Neutrophil (primary cell): ENCODE measurements around the gene TANGO2.

Source experiments
- H3K27ac ChIP-seq: fragments of 200-600 bp; sonication (generic); 2 replicates; pipeline ENCODE4 v1.5.1; 2016; ENCODE audit warnings: mild to moderate bottlenecking, moderate library complexity
- H3K27me3 ChIP-seq: fragments of 200-600 bp; sonication (generic); 2 replicates; pipeline ENCODE4 v1.6.0; 2016; ENCODE audit warnings: mild to moderate bottlenecking
- H3K36me3 ChIP-seq: fragments of 200-600 bp; sonication (generic); 2 replicates; pipeline ENCODE4 v1.5.1; 2017
- H3K4me1 ChIP-seq, 2 experiments: fragments of 200-600 bp in 1 of 2; sonication (generic) in 1 of 2; 1 replicate in 1 of 2; 2 replicates in 1 of 2; pipeline versions ENCODE4 v1.5.1 to v1.6.1; 2013 to 2016; ENCODE audit warnings: low read depth in 1 of 2, low read length in 1 of 2, mild to moderate bottlenecking in 1 of 2, moderate library complexity in 1 of 2; ENCODE audit not compliant: control insufficient read depth in 1 of 2, insufficient read depth in 1 of 2
- H3K4me3 ChIP-seq, 2 experiments: fragments of 200-600 bp in 1 of 2; sonication (generic) in 1 of 2; 1 replicate in 1 of 2; 2 replicates in 1 of 2; pipeline ENCODE4 v1.5.1; 2013 to 2016; ENCODE audit warnings: low read depth in 1 of 2, low read length in 1 of 2, mild to moderate bottlenecking in 1 of 2, moderate library complexity in 1 of 2
- H3K9me3 ChIP-seq: fragments of 200-600 bp; sonication (generic); 2 replicates; pipeline ENCODE4 v1.5.1; 2016
- TF ChIP-seq, protein P1 (sequence below): fragments of 200-600 bp; sonication (generic); IDR thresholded peaks from 2 replicates; pipeline ENCODE4 v1.5.1; 2016; ENCODE audit warnings: antibody characterized with exemption

Gene TANGO2

DNA sequence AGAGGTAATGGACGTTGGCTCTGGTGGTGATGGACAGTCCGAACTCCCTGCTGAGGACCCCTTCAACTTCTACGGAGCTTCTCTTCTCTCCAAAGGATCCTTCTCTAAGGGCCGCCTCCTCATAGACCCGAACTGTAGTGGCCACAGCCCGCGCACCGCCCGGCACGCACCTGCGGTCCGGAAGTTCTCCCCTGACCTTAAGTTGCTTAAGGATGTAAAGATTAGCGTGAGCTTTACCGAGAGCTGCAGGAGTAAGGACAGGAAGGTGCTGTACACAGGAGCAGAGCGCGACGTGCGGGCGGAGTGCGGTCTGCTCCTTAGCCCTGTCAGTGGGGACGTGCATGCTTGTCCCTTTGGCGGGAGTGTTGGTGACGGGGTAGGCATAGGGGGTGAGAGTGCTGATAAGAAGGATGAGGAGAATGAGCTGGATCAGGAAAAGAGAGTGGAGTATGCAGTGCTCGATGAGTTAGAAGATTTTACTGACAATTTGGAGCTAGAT lies 65.2 kb downstream of the TANGO2 start:
- Histone ChIP-seq H3K27me3 (no peaks in the 10 kb centered on the region), H3K27ac (no peak overlapping the region), H3K36me3 (peaks cover 52% of the 10 kb centered on the region), H3K4me1 (peaks cover 27 to 31% of the 10 kb centered on the region in 2 experiments), H3K4me3 (no peak overlapping the region), H3K9me3 (no peaks in the 10 kb centered on the region)
- TF ChIP-seq, protein P1, sequence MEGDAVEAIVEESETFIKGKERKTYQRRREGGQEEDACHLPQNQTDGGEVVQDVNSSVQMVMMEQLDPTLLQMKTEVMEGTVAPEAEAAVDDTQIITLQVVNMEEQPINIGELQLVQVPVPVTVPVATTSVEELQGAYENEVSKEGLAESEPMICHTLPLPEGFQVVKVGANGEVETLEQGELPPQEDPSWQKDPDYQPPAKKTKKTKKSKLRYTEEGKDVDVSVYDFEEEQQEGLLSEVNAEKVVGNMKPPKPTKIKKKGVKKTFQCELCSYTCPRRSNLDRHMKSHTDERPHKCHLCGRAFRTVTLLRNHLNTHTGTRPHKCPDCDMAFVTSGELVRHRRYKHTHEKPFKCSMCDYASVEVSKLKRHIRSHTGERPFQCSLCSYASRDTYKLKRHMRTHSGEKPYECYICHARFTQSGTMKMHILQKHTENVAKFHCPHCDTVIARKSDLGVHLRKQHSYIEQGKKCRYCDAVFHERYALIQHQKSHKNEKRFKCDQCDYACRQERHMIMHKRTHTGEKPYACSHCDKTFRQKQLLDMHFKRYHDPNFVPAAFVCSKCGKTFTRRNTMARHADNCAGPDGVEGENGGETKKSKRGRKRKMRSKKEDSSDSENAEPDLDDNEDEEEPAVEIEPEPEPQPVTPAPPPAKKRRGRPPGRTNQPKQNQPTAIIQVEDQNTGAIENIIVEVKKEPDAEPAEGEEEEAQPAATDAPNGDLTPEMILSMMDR, result no peak

DNA sequence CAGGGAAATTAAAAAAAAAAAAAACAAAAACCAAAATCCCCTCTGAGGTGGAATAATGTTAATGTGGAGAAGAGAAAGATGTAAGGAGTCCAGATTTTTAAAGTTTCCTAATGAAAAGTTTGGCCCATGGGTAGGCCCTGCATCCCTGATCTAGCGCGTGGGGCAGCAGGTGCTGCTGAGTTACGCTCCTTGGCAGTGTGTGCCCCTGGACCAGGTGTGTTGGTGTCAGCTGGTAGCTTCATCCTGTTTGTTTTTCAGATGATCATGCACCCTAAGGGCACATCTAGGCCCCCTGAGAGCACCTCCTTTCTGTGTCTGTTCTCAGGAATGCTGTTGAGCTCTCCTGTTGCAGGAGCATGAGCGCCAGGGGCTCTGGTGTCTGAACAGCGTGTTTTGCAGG lies 65.9 kb downstream of the TANGO2 start:
- H3K27me3 ChIP-seq, result no peaks in the 10 kb centered on the region
- H3K4me1 ChIP-seq, result peaks cover 22 to 28% of the 10 kb centered on the region in 2 experiments
- H3K4me3 ChIP-seq, result no peak overlapping the region
- H3K9me3 ChIP-seq, result no peaks in the 10 kb centered on the region
- TF ChIP-seq, protein P1, result no peak
- peaks cover 57% of the 10 kb centered on the region for H3K36me3 ChIP-seq
- H3K27ac ChIP-seq, result no peak overlapping the region

DNA sequence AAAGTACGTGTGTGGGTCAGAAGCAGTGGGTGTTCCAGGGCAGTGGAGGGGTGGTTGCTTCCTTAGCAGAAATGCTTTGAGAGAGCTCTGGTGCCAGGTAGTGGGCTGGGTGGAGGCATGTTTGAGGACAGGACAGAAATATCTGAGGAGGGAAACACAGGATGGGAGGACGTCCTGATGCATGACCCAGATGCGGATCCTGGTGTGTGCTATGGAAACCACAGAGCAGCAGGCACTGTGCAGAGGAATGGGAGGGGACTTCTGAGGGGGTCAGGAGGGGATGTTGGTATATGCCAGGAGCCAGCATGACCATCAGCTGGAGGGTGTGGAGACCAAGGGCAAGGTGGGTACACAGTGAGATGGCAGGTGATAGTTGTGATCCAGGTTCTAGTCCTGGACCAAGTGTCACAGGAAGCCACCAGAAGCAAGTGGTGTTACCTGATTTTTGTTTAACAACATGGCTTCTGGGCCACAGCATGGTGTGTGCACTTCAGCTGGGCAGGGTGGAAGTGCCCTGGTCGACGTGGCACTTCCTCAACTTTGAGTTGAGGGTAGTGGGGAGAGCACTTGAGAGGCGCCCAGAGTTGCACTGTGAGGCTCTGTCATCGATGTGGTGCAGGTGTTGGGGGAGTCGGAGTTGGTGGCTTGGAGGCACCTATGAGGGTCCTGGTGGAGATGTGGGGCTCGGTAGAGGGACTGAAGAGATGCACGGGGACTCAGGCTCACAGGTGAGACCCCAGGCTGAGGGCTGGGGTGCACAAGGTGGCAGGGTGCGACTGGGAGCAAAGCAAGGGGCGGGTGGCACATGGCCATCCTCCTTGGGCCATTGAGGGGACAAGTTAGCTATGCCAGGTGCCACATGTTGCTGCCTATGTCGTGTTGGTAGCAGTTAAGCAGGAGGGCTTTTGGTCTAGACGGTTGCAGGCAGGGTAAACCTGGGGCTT lies 66.7 kb downstream of the TANGO2 start:
- H3K4me3 ChIP-seq, result no peak overlapping the region
- no peaks in the 10 kb centered on the region for H3K27me3 ChIP-seq
- TF ChIP-seq, protein P1, result no peak
- H3K27ac ChIP-seq, result no peak overlapping the region
- H3K36me3 ChIP-seq, result peaks cover 65% of the 10 kb centered on the region
- no peaks in the 10 kb centered on the region for H3K9me3 ChIP-seq
- H3K4me1 ChIP-seq, result peaks cover 21 to 25% of the 10 kb centered on the region in 2 experiments

DNA sequence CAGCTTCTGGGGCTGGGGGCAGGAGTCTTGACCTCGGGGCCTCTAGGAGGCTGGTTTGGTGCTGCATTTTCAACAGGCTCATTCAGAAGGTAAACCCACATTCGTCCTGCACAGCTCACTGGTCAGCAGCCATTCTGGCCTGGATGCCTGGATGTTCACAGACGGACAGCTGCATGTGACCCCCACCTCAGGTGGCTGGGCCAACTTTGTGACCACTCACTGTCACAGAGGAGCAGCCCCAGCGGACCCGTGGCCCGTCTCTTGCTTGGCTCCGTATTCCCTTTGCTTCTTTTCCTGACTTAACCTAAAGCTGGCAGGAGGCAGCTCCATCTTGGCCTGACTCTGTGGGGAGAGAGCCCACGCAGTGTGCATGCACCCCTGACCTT lies 67.3 kb downstream of the TANGO2 start:
- H3K36me3 ChIP-seq, result peaks cover 72% of the 10 kb centered on the region
- peaks cover 14 to 19% of the 10 kb centered on the region in 2 experiments for H3K4me1 ChIP-seq
- TF ChIP-seq, protein P1, result no peak
- H3K9me3 ChIP-seq, result no peaks in the 10 kb centered on the region
- no peak overlapping the region for H3K27ac ChIP-seq
- H3K27me3 ChIP-seq, result no peaks in the 10 kb centered on the region
- no peak overlapping the region for H3K4me3 ChIP-seq

DNA sequence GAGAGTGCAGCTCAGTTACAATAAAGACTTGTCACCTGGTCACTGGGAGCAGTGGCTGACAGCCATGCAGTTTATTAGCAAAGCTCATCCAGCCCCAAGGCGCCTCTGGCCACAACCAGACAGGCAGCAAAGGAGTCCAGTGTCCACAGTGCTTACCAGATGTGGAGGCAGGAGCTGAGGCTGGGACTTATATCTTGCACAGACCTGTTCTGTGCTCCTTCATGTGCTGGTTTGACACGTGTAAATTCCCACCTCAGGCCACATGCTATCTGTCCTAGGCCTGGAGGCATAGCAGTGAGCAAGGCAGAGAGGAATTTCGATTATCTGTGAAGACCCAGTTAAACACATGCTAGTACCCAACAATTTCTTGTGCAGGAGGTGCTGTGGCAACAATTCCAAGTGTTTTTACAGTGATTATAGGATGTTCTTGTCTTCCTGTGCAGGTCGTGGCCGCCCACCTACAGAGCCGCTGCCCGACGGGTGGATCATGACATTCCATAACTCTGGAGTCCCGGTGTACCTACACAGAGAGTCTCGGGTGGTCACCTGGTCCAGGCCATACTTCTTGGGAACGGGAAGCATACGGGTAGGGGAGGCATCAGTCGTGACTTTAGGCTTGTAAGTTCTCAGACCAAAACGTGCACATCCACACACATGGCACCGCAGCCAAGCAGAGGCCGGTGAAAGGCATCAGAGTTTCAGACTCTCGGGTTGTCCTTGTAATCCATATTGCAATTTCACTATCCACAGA lies 68.5 kb downstream of the TANGO2 start:
- H3K4me1 ChIP-seq, result peaks cover 3 to 8% of the 10 kb centered on the region in 2 experiments

More for the DNA sequence above, 68.5 kb downstream of the TANGO2 start:
- Histone ChIP-seq H3K36me3 (peaks cover 83% of the 10 kb centered on the region), H3K27me3 (no peaks in the 10 kb centered on the region), H3K9me3 (no peaks in the 10 kb centered on the region), H3K4me3 (no peak overlapping the region), H3K27ac (no peak overlapping the region)
- TF ChIP-seq, protein P1, result no peak
